ENCODE measurements around the gene PLN.

The PLN gene

DNA sequence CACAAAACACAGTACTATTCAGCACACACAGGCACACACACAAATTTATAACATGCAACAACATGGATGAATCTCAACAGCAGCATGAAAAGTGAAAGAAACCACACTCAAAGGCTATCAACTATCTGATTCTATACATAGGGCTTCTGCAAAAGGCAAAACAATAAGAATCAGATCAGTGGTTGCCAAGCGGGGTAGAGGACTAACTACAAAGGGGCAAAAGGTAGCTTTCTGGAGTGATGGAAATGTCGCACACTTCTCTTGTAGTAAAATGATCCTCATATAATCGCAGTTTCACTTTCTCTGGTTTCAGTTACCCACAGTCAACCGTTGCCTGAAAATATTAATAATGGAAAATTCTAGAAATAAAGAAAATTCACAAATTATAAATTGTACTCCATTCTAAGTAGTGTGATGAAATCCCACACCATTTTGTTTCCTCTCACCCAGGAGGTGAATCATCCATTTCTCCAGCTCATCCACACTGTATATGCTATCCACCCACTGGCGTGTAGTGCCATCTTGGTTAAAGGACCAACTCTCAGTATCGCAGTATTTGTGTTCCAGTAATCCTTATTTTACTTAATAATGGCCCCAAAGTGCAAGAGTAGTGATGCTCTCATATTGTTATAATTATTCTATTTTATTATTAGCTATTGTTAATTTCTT lies 12.8 kb upstream of the PLN start:
- intact Hi-C loops (cut with DNase I) = no loop called here
- DNase-seq = no peak

GRCh38 chr6:118536478-118536877 lies 11.6 kb upstream of the PLN start:
- intact Hi-C loops (cut with DNase I) = no loop called here
- no peak for DNase-seq

DNA sequence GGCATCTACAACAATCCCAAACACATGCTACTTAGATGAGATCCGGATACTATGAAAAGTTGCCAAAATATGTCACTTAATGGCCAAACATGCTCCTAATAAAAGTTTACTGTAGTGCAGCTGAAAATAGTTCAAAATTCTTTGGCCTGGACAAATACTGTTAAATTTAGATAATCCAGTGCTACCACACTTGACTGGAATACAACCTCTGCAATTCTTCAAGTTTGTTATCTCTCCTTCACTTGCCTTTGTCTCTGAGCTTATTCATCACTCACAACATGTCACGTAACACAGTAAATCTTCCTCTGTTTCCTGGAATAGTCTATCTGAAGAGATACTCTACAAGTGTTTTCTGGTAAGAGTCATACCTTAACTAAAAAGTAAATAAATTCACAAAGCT lies 10.5 kb upstream of the PLN start:
- intact Hi-C loops (cut with DNase I) = no loop called here

DNA sequence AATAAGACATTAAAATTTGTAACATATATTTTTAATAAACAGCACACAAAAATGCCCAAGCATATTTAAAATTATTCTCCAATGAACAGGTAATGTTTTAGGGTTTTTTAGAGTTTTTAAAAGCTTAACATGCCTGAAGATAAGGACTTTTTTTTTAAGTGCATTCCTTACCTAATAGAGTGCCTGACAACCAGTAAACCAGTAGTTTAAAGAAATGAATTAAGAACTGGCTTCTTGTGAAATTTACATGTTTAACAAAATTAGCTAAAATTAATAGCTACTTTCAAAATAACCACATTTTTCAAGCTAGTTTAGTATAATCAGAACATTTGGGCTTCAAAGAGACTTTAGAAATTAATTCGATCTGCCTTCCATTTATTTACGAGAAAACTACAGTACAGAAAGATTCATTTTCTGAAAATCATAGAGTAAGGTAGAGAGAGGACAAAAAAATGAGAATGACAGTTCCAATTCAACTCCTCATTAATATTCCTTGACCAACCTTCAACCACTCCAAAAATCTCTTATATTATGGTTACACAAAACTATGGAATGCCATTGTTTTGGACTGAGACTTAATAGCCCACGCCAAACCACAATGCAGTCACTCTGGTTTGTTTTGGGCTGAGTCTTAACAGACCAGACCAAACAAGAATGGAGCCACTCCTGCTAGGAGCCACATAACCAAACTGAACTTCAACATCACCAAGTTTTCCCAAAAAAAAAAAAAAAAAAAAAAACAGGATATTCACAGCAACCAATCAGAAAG lies 5.7 kb upstream of the PLN start:
- intact Hi-C loops (cut with DNase I) = no loop called here
- no peak for DNase-seq

More for the DNA sequence above, 10.5 kb upstream of the PLN start:
- DNase-seq = no peak

- DNase-seq = no peak
- intact Hi-C loops (cut with DNase I) = no loop called here
Observed at GRCh38 chr6:118544105-118544504, 4.0 kb upstream of the PLN start.

DNA sequence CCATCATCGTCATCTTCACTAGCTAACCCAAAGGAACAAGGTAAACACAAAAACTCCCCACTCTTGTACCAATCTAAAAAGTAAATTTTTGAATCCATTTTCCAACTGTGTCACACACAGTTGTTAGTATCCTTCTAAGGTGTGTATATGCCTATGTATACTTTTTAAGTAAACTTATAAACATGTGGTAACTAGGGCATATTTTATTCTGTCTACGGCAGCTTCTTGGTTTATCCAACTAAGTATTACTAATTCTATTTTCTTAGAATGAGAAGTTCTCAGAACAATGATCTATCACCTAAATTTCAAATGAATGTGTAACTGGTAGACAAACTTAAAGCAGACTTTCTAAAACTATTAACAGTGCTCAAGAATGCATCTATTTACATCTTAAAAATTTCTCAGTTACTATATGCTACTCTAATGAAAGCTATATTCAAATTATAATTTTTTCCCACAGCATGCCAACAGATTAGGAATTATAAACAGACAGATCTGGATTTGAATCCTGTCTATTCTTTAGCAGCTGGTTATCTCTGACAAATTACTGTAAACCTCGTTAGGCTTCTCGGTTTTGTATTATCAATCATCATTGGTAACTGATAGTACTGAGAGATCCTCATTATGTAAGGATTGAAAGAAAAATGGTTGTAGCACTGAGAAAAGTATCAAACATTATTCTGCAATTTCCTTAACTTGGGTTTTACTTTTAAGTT lies 1.8 kb upstream of the PLN start:
- intact Hi-C loops (cut with DNase I) = no loop called here
- no peak for DNase-seq

GRCh38 chr6:118546880-118547218 lies 1.2 kb upstream of the PLN start:
- no peak for DNase-seq
- intact Hi-C loops (cut with DNase I) = no loop called here

- DNase-seq = no peak
- intact Hi-C loops (cut with DNase I) = no loop called here
Observed at GRCh38 chr6:118548613-118549012, 517 bp downstream of the PLN start.

DNA sequence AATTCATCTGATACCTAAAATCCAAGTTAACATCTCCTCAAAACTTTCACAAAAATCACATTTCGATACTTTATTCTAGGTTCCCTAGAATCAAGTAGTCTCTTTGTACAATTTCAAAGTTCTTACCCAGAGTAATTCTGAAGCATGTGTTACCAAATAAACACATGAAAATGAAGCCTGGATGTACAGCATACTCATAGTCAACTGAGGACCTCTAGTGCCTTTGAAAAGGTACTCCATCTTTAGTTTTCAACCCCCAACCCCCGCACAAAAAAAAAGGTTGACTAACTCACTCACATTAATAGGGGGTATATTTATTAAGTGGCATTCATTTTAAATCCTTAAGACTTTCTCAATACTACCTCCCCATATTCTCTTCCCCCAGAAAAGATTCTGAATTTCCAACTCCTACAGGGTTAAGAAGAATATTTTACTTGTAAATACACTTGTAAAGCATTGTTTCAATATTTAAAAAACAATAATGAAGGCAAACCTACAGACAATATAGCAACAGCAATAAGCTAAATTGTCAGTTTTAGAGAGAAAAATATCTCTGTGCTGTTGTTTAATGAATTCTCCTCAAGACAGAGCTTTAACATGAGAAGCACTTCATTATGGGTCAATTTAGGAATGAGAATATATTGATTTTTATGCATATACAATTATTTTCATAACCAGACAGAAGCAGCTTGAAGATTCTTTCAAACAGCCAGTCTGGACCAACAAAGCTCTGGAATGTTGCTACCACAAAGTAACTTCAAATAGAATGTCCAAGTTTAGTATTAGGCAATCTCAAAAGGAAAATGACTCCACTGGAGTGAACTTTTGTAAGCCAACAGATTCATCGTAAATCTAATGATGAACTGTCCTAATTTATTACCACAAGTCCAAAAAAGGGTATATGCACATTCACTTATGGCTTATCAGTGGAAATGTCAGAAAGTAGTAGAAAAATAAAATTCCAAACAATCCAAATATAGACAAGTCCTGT lies 3.3 kb downstream of the PLN start:
- DNase-seq = no peak
- intact Hi-C loops (cut with DNase I) = no loop called here

DNA sequence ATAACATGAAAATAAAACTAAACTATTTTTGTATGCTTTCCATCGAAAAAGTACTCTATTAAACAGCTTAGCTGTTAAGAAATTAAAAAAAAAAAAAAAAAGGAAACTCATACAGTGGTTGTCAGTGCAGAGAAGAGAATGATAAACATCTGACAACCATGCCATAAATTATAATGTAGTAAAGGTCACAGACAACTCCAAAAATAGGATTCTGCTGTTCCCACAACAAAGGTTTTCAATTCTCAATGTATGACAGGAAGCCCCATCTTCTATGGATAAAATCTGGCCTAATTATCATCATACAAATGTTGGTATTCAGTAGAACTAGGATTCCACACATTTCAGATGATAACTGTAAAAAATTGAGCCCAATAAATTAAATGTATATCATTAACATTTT lies 5.0 kb downstream of the PLN start:
- DNase-seq = no peak
- intact Hi-C loops (cut with DNase I) = no loop called here

GRCh38 chr6:118554698-118555097 lies 6.6 kb downstream of the PLN start:
- no peak for DNase-seq
- intact Hi-C loops (cut with DNase I) = no loop called here

- DNase-seq = no peak
- intact Hi-C loops (cut with DNase I) = no loop called here
Observed at GRCh38 chr6:118558464-118559217, 10.5 kb downstream of the PLN start.

DNA sequence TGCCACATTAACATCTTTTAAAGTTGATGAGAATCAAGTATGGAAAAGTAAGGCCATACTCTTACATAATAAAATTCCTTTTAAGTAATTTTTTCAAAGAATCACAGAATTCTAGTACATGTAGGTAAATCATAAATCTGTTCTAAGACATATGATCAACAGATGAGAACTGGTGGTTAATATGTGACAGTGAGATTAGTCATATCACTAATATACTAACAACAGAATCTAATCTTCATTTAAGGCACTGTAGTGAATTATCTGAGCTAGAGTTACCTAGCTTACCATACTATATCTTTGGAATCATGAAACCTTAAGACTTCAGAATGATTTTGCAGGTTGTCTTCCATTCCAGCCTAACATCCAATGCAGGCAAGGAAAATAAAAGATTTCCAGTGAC lies 11.6 kb downstream of the PLN start:
- no peak for DNase-seq
- intact Hi-C loops (cut with DNase I) = no loop called here

DNA sequence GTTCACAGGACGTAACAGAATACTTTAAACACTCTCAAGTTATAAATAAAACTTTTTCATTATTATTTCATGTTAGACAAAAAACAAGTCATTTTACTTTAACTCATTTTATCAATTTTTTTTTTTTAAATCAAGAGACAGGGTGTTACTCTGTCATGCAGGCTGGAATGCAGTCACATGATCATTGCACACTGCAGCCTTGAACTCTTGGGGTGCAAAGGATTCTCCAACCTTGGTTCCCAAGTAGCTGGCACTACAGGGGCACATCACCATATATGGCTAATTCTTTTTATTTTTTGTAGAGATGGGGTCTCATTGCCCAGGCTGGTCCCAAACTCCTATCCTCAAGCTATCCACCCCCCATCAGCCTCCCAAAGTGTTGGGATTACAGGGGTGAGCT lies 14.2 kb downstream of the PLN start:
- intact Hi-C loops (cut with DNase I) = no loop called here
- no peak for DNase-seq

GRCh38 chr6:118562959-118563358 lies 14.9 kb downstream of the PLN start:
- intact Hi-C loops (cut with DNase I) = no loop called here
- DNase-seq = no peak

DNA sequence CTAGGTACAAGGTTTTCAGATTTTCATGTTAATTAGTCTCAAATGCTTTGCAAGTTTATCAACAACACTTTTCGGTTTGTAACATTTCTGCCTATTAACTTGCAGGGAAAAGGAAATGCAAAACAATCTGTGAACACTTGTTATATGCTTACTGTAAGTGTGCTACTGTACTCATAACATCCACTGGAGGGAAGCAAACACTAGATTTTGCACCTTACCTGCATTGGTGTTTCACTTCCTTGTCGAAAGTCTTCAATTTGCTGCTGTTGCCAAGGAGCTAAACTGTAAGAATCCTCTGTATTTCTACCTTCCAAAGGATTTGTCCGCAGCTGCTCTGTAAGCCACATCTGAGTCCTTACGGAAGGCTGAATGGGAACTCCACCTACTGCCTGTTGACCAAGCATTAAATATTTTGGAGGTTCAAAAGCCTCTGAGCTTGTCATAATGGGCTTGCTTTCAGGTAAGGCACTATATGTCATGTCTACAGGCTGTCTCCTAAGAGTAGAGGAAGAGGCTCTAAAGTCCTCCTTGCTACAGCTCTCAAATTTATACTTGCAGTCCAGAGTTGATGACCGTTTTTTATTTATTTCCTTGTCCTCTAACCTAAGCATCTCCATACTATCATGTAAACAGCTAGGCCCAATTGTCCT lies 17.3 kb downstream of the PLN start:
- no peak for DNase-seq
- intact Hi-C loops (cut with DNase I) = no loop called here

DNA sequence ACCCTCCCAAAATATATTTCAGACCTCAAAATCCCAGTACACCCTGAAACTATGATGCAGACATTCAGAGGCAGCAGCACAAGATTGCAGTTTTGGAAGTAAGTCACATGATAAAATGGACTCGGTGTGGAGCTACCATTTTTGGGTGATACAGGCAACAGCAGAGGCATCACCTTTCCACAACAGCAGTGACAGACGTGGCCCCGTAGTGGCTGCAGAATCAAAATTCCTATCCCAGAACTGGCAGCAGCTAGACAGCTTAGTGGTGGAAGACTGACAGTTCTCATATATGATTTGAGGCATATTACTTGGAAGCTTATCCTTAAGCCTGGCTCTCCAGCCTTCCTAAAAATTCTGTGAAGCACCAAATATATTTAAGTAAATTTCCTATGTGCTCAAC lies 19.9 kb downstream of the PLN start:
- intact Hi-C loops (cut with DNase I) = no loop called here
- DNase-seq = no peak

DNA sequence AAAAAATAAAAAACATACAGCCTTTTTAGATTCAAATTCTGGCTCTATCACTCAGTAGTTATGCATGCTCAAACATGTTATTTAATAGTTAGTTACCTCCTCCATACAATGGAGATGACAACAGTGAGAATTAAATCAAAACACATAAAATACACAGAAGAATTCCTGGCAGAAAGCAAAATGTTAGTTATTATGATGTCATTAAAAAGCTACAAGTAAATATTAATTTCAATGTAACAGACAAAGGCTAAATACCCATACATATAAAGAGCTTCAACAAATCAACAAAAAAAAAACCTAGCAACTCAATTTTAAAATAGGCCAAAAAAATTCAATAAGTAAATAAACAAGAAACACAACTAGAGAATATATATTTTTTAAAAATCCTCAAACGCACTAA lies 21.4 kb downstream of the PLN start:
- intact Hi-C loops (cut with DNase I) = no loop called here

GRCh38 chr6:118571121-118571520 lies 23.0 kb downstream of the PLN start:
- no peak for DNase-seq
- intact Hi-C loops (cut with DNase I) = no loop called here

More for the DNA sequence above, 21.4 kb downstream of the PLN start:
- DNase-seq = no peak

Data from posterior cingulate gyrus (tissue), 11 donors.